Measurements from ENCODE around the gene MRPS11.
"Not testable (repeated sequence)": the region's sequence is repeated elsewhere in the genome, so short reads cannot be mapped to it uniquely, and the experiment has no call there.

- TF ChIP-seq CHD2 (IDR thresholded peaks at IDR 0.05; ENCODE audit: low read length); POLR2A (IDR thresholded peaks at IDR 0.05; ENCODE audit: control extremely low read depth in 1 of 2, low read depth in 2 of 2, low read length in 2 of 2); TCF12 (IDR thresholded peaks at IDR 0.05; ENCODE audit: low read depth, low read length); TAF1 (IDR thresholded peaks at IDR 0.05; ENCODE audit: low read depth, low read length); CEBPB (IDR thresholded peaks at IDR 0.05; ENCODE audit: low read depth, low read length); SIN3A (conservative IDR thresholded peaks at IDR 0.05 in 1 of 2, IDR thresholded peaks at IDR 0.05 in 1 of 2; ENCODE audit: low read depth in 1 of 2, low read length in 2 of 2); ATF3 (IDR thresholded peaks at IDR 0.05; ENCODE audit: insufficient read depth, low read depth, low read length); CTCF (IDR thresholded peaks at IDR 0.05; ENCODE audit: control extremely low read depth in 1 of 3, insufficient read depth in 1 of 3, low read depth in 1 of 3, low read length in 3 of 3); CREB1 (IDR thresholded peaks at IDR 0.05); MAX (IDR thresholded peaks at IDR 0.05); BCL11A (IDR thresholded peaks at IDR 0.05; ENCODE audit: low read depth in 2 of 2, low read length in 2 of 2); EP300 (IDR thresholded peaks at IDR 0.05; ENCODE audit: borderline replicate concordance in 1 of 2, low read depth in 2 of 2, low read length in 2 of 2): not testable (repeated sequence)
Measured at GRCh38 chr15:88434106-88434505, 33.4 kb upstream of the MRPS11 start.

Measured in H1 (cell line).